Measurements from ENCODE around the gene HSPA6.
"Not testable (repeated sequence)": the region's sequence is repeated elsewhere in the genome, so short reads cannot be mapped to it uniquely, and the experiment has no call there.

The HSPA6 gene

GRCh38 chr1:161523041-161523816, 1.1 kb upstream of the HSPA6 start:
- H3K27ac ChIP-seq (ENCODE audit: low read depth, low read length); H3K9ac ChIP-seq (ENCODE audit: low read depth in 1 of 2, low read length in 2 of 2); H3K4me1 ChIP-seq (ENCODE audit: control insufficient read depth in 1 of 2, insufficient read depth in 2 of 2, low read length in 2 of 2); H3K36me3 ChIP-seq (ENCODE audit: control insufficient read depth in 1 of 2, insufficient read depth in 2 of 2, low read length in 2 of 2); H3K9me3 ChIP-seq (ENCODE audit: control insufficient read depth in 1 of 2, low read length in 2 of 2); H3K27me3 ChIP-seq (ENCODE audit: control insufficient read depth in 1 of 2, insufficient read depth in 2 of 2, low read length in 2 of 2): not testable (repeated sequence)
- peak overlapping the region in 1 of 2 donors; percentile 81 for H3K4me3 ChIP-seq (ENCODE audit: low read depth in 1 of 2, low read length in 2 of 2)

GRCh38 chr1:161524742-161525291, 477 bp downstream of the HSPA6 start:
- H3K4me3 ChIP-seq (ENCODE audit: low read depth in 1 of 2, low read length in 2 of 2), result peak overlapping the region; percentile 30 to 64
- H3K27ac ChIP-seq (ENCODE audit: low read depth, low read length); H3K36me3 ChIP-seq (ENCODE audit: control insufficient read depth in 1 of 2, insufficient read depth in 2 of 2, low read length in 2 of 2); H3K9me3 ChIP-seq (ENCODE audit: control insufficient read depth in 1 of 2, low read length in 2 of 2); H3K4me1 ChIP-seq (ENCODE audit: control insufficient read depth in 1 of 2, insufficient read depth in 2 of 2, low read length in 2 of 2); H3K27me3 ChIP-seq (ENCODE audit: control insufficient read depth in 1 of 2, insufficient read depth in 2 of 2, low read length in 2 of 2); H3K9ac ChIP-seq (ENCODE audit: low read depth in 1 of 2, low read length in 2 of 2): not testable (repeated sequence)

GRCh38 chr1:161525321-161525720, 981 bp downstream of the HSPA6 start:
- peak overlapping the region; percentile 30 to 64 for H3K4me3 ChIP-seq (ENCODE audit: low read depth in 1 of 2, low read length in 2 of 2)
- not testable (repeated sequence) for H3K27ac ChIP-seq (ENCODE audit: low read depth, low read length); H3K4me1 ChIP-seq (ENCODE audit: control insufficient read depth in 1 of 2, insufficient read depth in 2 of 2, low read length in 2 of 2); H3K27me3 ChIP-seq (ENCODE audit: control insufficient read depth in 1 of 2, insufficient read depth in 2 of 2, low read length in 2 of 2); H3K9me3 ChIP-seq (ENCODE audit: control insufficient read depth in 1 of 2, low read length in 2 of 2); H3K9ac ChIP-seq (ENCODE audit: low read depth in 1 of 2, low read length in 2 of 2); H3K36me3 ChIP-seq (ENCODE audit: control insufficient read depth in 1 of 2, insufficient read depth in 2 of 2, low read length in 2 of 2)

- not testable (repeated sequence) for H3K27ac ChIP-seq (ENCODE audit: low read depth, low read length); H3K27me3 ChIP-seq (ENCODE audit: control insufficient read depth in 1 of 2, insufficient read depth in 2 of 2, low read length in 2 of 2); H3K9me3 ChIP-seq (ENCODE audit: control insufficient read depth in 1 of 2, low read length in 2 of 2); H3K36me3 ChIP-seq (ENCODE audit: control insufficient read depth in 1 of 2, insufficient read depth in 2 of 2, low read length in 2 of 2); H3K4me3 ChIP-seq (ENCODE audit: low read depth in 1 of 2, low read length in 2 of 2); H3K4me1 ChIP-seq (ENCODE audit: control insufficient read depth in 1 of 2, insufficient read depth in 2 of 2, low read length in 2 of 2); H3K9ac ChIP-seq (ENCODE audit: low read depth in 1 of 2, low read length in 2 of 2)
These were observed 1.6 kb downstream of the HSPA6 start for GRCh38 chr1:161525918-161526317.

GRCh38 chr1:161528550-161528949, 4.2 kb downstream of the HSPA6 start:
- not testable (repeated sequence) for H3K36me3 ChIP-seq (ENCODE audit: control insufficient read depth in 1 of 2, insufficient read depth in 2 of 2, low read length in 2 of 2); H3K4me3 ChIP-seq (ENCODE audit: low read depth in 1 of 2, low read length in 2 of 2); H3K9me3 ChIP-seq (ENCODE audit: control insufficient read depth in 1 of 2, low read length in 2 of 2); H3K9ac ChIP-seq (ENCODE audit: low read depth in 1 of 2, low read length in 2 of 2); H3K27ac ChIP-seq (ENCODE audit: low read depth, low read length)
- peaks cover 3 to 10% of the 10 kb centered on the region in 2 donors for H3K27me3 ChIP-seq (ENCODE audit: control insufficient read depth in 1 of 2, insufficient read depth in 2 of 2, low read length in 2 of 2)
- H3K4me1 ChIP-seq (ENCODE audit: control insufficient read depth in 1 of 2, insufficient read depth in 2 of 2, low read length in 2 of 2), result peaks cover 3 to 16% of the 10 kb centered on the region in 2 donors

- H3K36me3 ChIP-seq (ENCODE audit: control insufficient read depth in 1 of 2, insufficient read depth in 2 of 2, low read length in 2 of 2); H3K9ac ChIP-seq (ENCODE audit: low read depth in 1 of 2, low read length in 2 of 2); H3K9me3 ChIP-seq (ENCODE audit: control insufficient read depth in 1 of 2, low read length in 2 of 2); H3K27ac ChIP-seq (ENCODE audit: low read depth, low read length): not testable (repeated sequence)
- H3K4me3 ChIP-seq (ENCODE audit: low read depth in 1 of 2, low read length in 2 of 2), result peak overlapping the region; percentile 36 to 67
- peaks cover 3 to 16% of the 10 kb centered on the region in 2 donors for H3K4me1 ChIP-seq (ENCODE audit: control insufficient read depth in 1 of 2, insufficient read depth in 2 of 2, low read length in 2 of 2)
- peaks cover 3 to 10% of the 10 kb centered on the region in 2 donors for H3K27me3 ChIP-seq (ENCODE audit: control insufficient read depth in 1 of 2, insufficient read depth in 2 of 2, low read length in 2 of 2)
These were observed 5.2 kb downstream of the HSPA6 start for GRCh38 chr1:161529463-161530104.

GRCh38 chr1:161530158-161530557, 5.8 kb downstream of the HSPA6 start:
- not testable (repeated sequence) for H3K36me3 ChIP-seq (ENCODE audit: control insufficient read depth in 1 of 2, insufficient read depth in 2 of 2, low read length in 2 of 2); H3K27ac ChIP-seq (ENCODE audit: low read depth, low read length); H3K9me3 ChIP-seq (ENCODE audit: control insufficient read depth in 1 of 2, low read length in 2 of 2)
- H3K27me3 ChIP-seq (ENCODE audit: control insufficient read depth in 1 of 2, insufficient read depth in 2 of 2, low read length in 2 of 2), result peaks cover 3 to 10% of the 10 kb centered on the region in 2 donors
- H3K9ac ChIP-seq (ENCODE audit: low read depth in 1 of 2, low read length in 2 of 2), result peak overlapping the region in 1 of 2 donors; percentile 69
- H3K4me1 ChIP-seq (ENCODE audit: control insufficient read depth in 1 of 2, insufficient read depth in 2 of 2, low read length in 2 of 2), result peaks cover 3 to 16% of the 10 kb centered on the region in 2 donors
- peak overlapping the region; percentile 67 to 76 for H3K4me3 ChIP-seq (ENCODE audit: low read depth in 1 of 2, low read length in 2 of 2)

- H3K27me3 ChIP-seq (ENCODE audit: control insufficient read depth in 1 of 2, insufficient read depth in 2 of 2, low read length in 2 of 2), result peaks cover 3 to 10% of the 10 kb centered on the region in 2 donors
- H3K9ac ChIP-seq (ENCODE audit: low read depth in 1 of 2, low read length in 2 of 2), result peak overlapping the region; percentile 51 to 69
- peaks cover 3 to 16% of the 10 kb centered on the region in 2 donors for H3K4me1 ChIP-seq (ENCODE audit: control insufficient read depth in 1 of 2, insufficient read depth in 2 of 2, low read length in 2 of 2)
- H3K4me3 ChIP-seq (ENCODE audit: low read depth in 1 of 2, low read length in 2 of 2), result peak overlapping the region; percentile 67 to 76
- H3K36me3 ChIP-seq (ENCODE audit: control insufficient read depth in 1 of 2, insufficient read depth in 2 of 2, low read length in 2 of 2); H3K9me3 ChIP-seq (ENCODE audit: control insufficient read depth in 1 of 2, low read length in 2 of 2): not testable (repeated sequence)
- peak overlapping the region; percentile 70 for H3K27ac ChIP-seq (ENCODE audit: low read depth, low read length)
These were observed 6.6 kb downstream of the HSPA6 start for GRCh38 chr1:161530671-161531641.

GRCh38 chr1:161531986-161532643, 7.8 kb downstream of the HSPA6 start:
- no peaks in the 10 kb centered on the region for H3K9me3 ChIP-seq (ENCODE audit: control insufficient read depth in 1 of 2, low read length in 2 of 2)
- H3K9ac ChIP-seq (ENCODE audit: low read depth in 1 of 2, low read length in 2 of 2), result no peak overlapping the region
- H3K4me1 ChIP-seq (ENCODE audit: control insufficient read depth in 1 of 2, insufficient read depth in 2 of 2, low read length in 2 of 2), result peaks cover 3 to 16% of the 10 kb centered on the region in 2 donors
- H3K27ac ChIP-seq (ENCODE audit: low read depth, low read length), result no peak overlapping the region
- peaks cover 3 to 10% of the 10 kb centered on the region in 2 donors for H3K27me3 ChIP-seq (ENCODE audit: control insufficient read depth in 1 of 2, insufficient read depth in 2 of 2, low read length in 2 of 2)
- no peaks in the 10 kb centered on the region for H3K36me3 ChIP-seq (ENCODE audit: control insufficient read depth in 1 of 2, insufficient read depth in 2 of 2, low read length in 2 of 2)
- H3K4me3 ChIP-seq (ENCODE audit: low read depth in 1 of 2, low read length in 2 of 2), result no peak overlapping the region
